Testis (tissue), 2 donors: ENCODE results near the gene PTPA.

Experiments used
- POLR2A ChIP-seq: fragments of 450-650 bp; IDR thresholded peaks from one replicate; pipeline ENCODE4 v1.6.1; 2017; ENCODE audit warnings: antibody characterized with exemption, mild to moderate bottlenecking, moderate library complexity
- TF ChIP-seq, protein P1 (sequence below), 3 experiments: fragments of 450-650 bp in 2 of 3; fragments of 200-600 bp in 1 of 3; sonication (generic) in 1 of 3; IDR thresholded peaks; one replicate each; pipeline ENCODE4 v1.5.1; 2016 to 2019; ENCODE audit warnings: antibody characterized with exemption in 3 of 3, mild to moderate bottlenecking in 2 of 3, moderate library complexity in 1 of 3

DNA sequence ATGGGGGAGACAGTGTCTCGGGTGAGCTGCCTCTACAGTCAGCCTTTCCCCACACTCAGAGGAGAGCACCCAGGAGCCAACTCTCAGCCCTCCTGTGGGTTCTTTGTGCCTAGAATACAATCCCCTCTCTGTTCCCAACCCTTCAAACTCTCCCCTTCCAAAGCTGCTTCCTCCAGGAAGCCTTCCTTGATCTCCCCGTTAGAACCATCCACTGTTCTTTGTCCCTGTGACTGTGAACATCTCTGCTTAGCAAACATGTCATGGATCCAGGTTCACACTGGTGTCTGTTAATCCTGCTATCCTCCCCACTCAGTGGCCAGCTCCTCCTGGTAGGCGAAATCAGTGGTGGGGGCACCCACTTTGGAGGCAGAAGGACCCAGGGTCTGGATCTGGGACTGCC is 83.0 kb downstream of the PTPA start:
- TF ChIP-seq, protein P1, sequence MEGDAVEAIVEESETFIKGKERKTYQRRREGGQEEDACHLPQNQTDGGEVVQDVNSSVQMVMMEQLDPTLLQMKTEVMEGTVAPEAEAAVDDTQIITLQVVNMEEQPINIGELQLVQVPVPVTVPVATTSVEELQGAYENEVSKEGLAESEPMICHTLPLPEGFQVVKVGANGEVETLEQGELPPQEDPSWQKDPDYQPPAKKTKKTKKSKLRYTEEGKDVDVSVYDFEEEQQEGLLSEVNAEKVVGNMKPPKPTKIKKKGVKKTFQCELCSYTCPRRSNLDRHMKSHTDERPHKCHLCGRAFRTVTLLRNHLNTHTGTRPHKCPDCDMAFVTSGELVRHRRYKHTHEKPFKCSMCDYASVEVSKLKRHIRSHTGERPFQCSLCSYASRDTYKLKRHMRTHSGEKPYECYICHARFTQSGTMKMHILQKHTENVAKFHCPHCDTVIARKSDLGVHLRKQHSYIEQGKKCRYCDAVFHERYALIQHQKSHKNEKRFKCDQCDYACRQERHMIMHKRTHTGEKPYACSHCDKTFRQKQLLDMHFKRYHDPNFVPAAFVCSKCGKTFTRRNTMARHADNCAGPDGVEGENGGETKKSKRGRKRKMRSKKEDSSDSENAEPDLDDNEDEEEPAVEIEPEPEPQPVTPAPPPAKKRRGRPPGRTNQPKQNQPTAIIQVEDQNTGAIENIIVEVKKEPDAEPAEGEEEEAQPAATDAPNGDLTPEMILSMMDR (IDR thresholded peaks at IDR 0.05): no peak
- TF ChIP-seq POLR2A: no peak
